HG02852 (cell line): Measurements from ENCODE around the gene TXNDC8.

Source experiments
- ATAC-seq: cut with Tn5 transposase; IDR thresholded peaks from one replicate; pipeline ENCODE4 v1.9.1; 2021; ENCODE audit warnings: mild to moderate bottlenecking, moderate library complexity; ENCODE audit not compliant: unreplicated experiment

Gene TXNDC8

GRCh38 chr9:110282739-110283081 lies 55.0 kb downstream of the TXNDC8 start:
- no peak for ATAC-seq

- no peak for ATAC-seq
Measured at GRCh38 chr9:110282018-110282738, 55.5 kb downstream of the TXNDC8 start.

GRCh38 chr9:110278080-110278707 lies 59.5 kb downstream of the TXNDC8 start:
- ATAC-seq: no peak

- ATAC-seq: no peak
Measured at GRCh38 chr9:110276781-110277180, 60.9 kb downstream of the TXNDC8 start.

- ATAC-seq: no peak
Measured at GRCh38 chr9:110270211-110270995, 67.3 kb downstream of the TXNDC8 start.

GRCh38 chr9:110266795-110267194 lies 70.9 kb downstream of the TXNDC8 start:
- ATAC-seq: no peak

- no peak for ATAC-seq
Measured at GRCh38 chr9:110261632-110262031, 76.0 kb downstream of the TXNDC8 start.

GRCh38 chr9:110260911-110261310 lies 76.8 kb downstream of the TXNDC8 start:
- ATAC-seq: no peak

GRCh38 chr9:110259566-110259965 lies 78.1 kb downstream of the TXNDC8 start:
- no peak for ATAC-seq

- no peak for ATAC-seq
Measured at GRCh38 chr9:110258690-110259091, 79.0 kb downstream of the TXNDC8 start.

GRCh38 chr9:110257956-110258355 lies 79.7 kb downstream of the TXNDC8 start:
- no peak for ATAC-seq

GRCh38 chr9:110257097-110257841 lies 80.4 kb downstream of the TXNDC8 start:
- peak; percentile 1 for ATAC-seq

- peak; percentile 72 for ATAC-seq
Measured at GRCh38 chr9:110256380-110257096, 81.1 kb downstream of the TXNDC8 start, which contains the start of gene TXN. TXN (minus strand) TSS chr9:110256507; CDS start chr9:110256435, 72 bp downstream.

- peak; percentile 24 for ATAC-seq
Measured at GRCh38 chr9:110255463-110256379, 81.9 kb downstream of the TXNDC8 start.

GRCh38 chr9:110255034-110255462 lies 82.6 kb downstream of the TXNDC8 start:
- no peak for ATAC-seq

- no peak for ATAC-seq
Measured at GRCh38 chr9:110254500-110254899, 83.2 kb downstream of the TXNDC8 start.
